ENCODE data around the gene ITGA6.

Gene ITGA6

GRCh38 chr2:172416447-172417058 is 10.8 kb upstream of the ITGA6 start:
- DNase-seq (ENCODE audit: low read depth): no peak

- no peak for DNase-seq (ENCODE audit: low read depth)
Observed at GRCh38 chr2:172420216-172420615, 7.2 kb upstream of the ITGA6 start.

GRCh38 chr2:172423160-172423559 is 4.2 kb upstream of the ITGA6 start:
- no peak for DNase-seq (ENCODE audit: low read depth)

- DNase-seq (ENCODE audit: low read depth): no peak
Observed at GRCh38 chr2:172425336-172425735, 2.0 kb upstream of the ITGA6 start.

- DNase-seq (ENCODE audit: low read depth): no peak
Observed at GRCh38 chr2:172426635-172427255, 641 bp upstream of the ITGA6 start.

GRCh38 chr2:172427990-172428831 is 825 bp downstream of the ITGA6 start:
- no peak for DNase-seq (ENCODE audit: low read depth)

GRCh38 chr2:172428832-172429210 is 1.4 kb downstream of the ITGA6 start:
- no peak for DNase-seq (ENCODE audit: low read depth)

- DNase-seq (ENCODE audit: low read depth): no peak
Observed at GRCh38 chr2:172429301-172429968, 2.0 kb downstream of the ITGA6 start.

GRCh38 chr2:172430027-172430426 is 2.6 kb downstream of the ITGA6 start:
- DNase-seq (ENCODE audit: low read depth): no peak

GRCh38 chr2:172430678-172431077 is 3.3 kb downstream of the ITGA6 start:
- DNase-seq (ENCODE audit: low read depth): no peak

GRCh38 chr2:172431463-172431862 is 4.1 kb downstream of the ITGA6 start:
- DNase-seq (ENCODE audit: low read depth): no peak

GRCh38 chr2:172431993-172432392 is 4.6 kb downstream of the ITGA6 start:
- DNase-seq (ENCODE audit: low read depth): no peak

- DNase-seq (ENCODE audit: low read depth): no peak
Observed at GRCh38 chr2:172433144-172433543, 5.8 kb downstream of the ITGA6 start.

- no peak for DNase-seq (ENCODE audit: low read depth)
Observed at GRCh38 chr2:172434821-172435605, 7.6 kb downstream of the ITGA6 start.

- DNase-seq (ENCODE audit: low read depth): no peak
Observed at GRCh38 chr2:172435606-172435911, 8.2 kb downstream of the ITGA6 start.

GRCh38 chr2:172436889-172437288 is 9.5 kb downstream of the ITGA6 start:
- no peak for DNase-seq (ENCODE audit: low read depth)

- no peak for DNase-seq (ENCODE audit: low read depth)
Observed at GRCh38 chr2:172437419-172438341, 10.3 kb downstream of the ITGA6 start.

- no peak for DNase-seq (ENCODE audit: low read depth)
Observed at GRCh38 chr2:172438741-172439508, 11.5 kb downstream of the ITGA6 start.

- no peak for DNase-seq (ENCODE audit: low read depth)
Observed at GRCh38 chr2:172439509-172439860, 12.1 kb downstream of the ITGA6 start.

- DNase-seq (ENCODE audit: low read depth): no peak
Observed at GRCh38 chr2:172439911-172440310, 12.5 kb downstream of the ITGA6 start.
